Activated CD4-positive, alpha-beta T cell treated with anti-CD3 and anti-CD28 coated beads, Interleukin-2, Interleukin-4, amounts not matched to agents 100 ng/mL and 50 ng/mL, durations not matched to agents 16 hours and 8 hours (primary cell): ENCODE results near the gene WNT8B.

ENCODE experiments used
- DNase-seq: peaks from one replicate; pipeline ENCODE4 v3.0.0-alpha.2; 2020; ENCODE audit warnings: low spot score

The WNT8B gene

GRCh38 chr10:100462709-100463108 is at the start of gene WNT8B:
Gene WNT8B (plus strand): TSS chr10:100463009. CDS start chr10:100463169, 160 bp downstream.
- DNase-seq: no peak

GRCh38 chr10:100413173-100413572 is 49.6 kb upstream of the WNT8B start:
- no peak for DNase-seq

- no peak for DNase-seq
Observed at GRCh38 chr10:100419911-100420449, 42.8 kb upstream of the WNT8B start.

GRCh38 chr10:100427374-100427773 is 35.4 kb upstream of the WNT8B start:
- no peak for DNase-seq

GRCh38 chr10:100433253-100434240 is 29.3 kb upstream of the WNT8B start:
- DNase-seq: peak; percentile 96

- DNase-seq: no peak
Observed at GRCh38 chr10:100436255-100436654, 26.6 kb upstream of the WNT8B start.

- no peak for DNase-seq
Observed at GRCh38 chr10:100438674-100439315, 24.0 kb upstream of the WNT8B start.

- DNase-seq: no peak
Observed at GRCh38 chr10:100442548-100442947, 20.3 kb upstream of the WNT8B start.

- no peak for DNase-seq
Observed at GRCh38 chr10:100446130-100446761, 16.6 kb upstream of the WNT8B start.

- DNase-seq: no peak
Observed at GRCh38 chr10:100447663-100448062, 15.1 kb upstream of the WNT8B start.

GRCh38 chr10:100448951-100449350 is 13.9 kb upstream of the WNT8B start:
- no peak for DNase-seq

- DNase-seq: no peak
Observed at GRCh38 chr10:100468322-100468721, 5.5 kb downstream of the WNT8B start.

GRCh38 chr10:100468978-100469377 is 6.2 kb downstream of the WNT8B start:
- no peak for DNase-seq

GRCh38 chr10:100469756-100470155 is 6.9 kb downstream of the WNT8B start:
- DNase-seq: no peak

GRCh38 chr10:100470367-100470766 is 7.6 kb downstream of the WNT8B start:
- DNase-seq: no peak

- DNase-seq: no peak
Observed at GRCh38 chr10:100477970-100478369, 15.2 kb downstream of the WNT8B start.

- DNase-seq: no peak
Observed at GRCh38 chr10:100479037-100479436, 16.2 kb downstream of the WNT8B start.

- DNase-seq: no peak
Observed at GRCh38 chr10:100480002-100480401, 17.2 kb downstream of the WNT8B start.

- DNase-seq: peak; percentile 94
Observed at GRCh38 chr10:100481462-100482081, 18.8 kb downstream of the WNT8B start.

- DNase-seq: peak; percentile 66
Observed at GRCh38 chr10:100482181-100482833, 19.5 kb downstream of the WNT8B start.

- no peak for DNase-seq
Observed at GRCh38 chr10:100482834-100483185, 20.0 kb downstream of the WNT8B start.
